Spinal cord (tissue), 10 donors: Measurements from ENCODE around the gene PLPPR5. TPM values are rescaled to one million over a fixed set of nuclear protein-coding genes. Genes with fewer than 3 reads are reported as not detected.
A peak's percentile ranks its signal among the peaks of the same experiment; 100 is the strongest.
"Not testable (repeated sequence)": the region's sequence is repeated elsewhere in the genome, so short reads cannot be mapped to it uniquely, and the experiment has no call there.

Experiments
- DNase-seq, 6 donors: peaks; one replicate each; pipeline versions ENCODE4 v3.0.0 to v3.0.0-alpha.2; 2013 to 2015; ENCODE audit warnings: low spot score in 6 of 6, low read depth in 4 of 6
- H3K27ac ChIP-seq: one replicate; pipeline ENCODE4 v1.5.1; 2013; ENCODE audit warnings: low read depth, low read length, control low read depth
- H3K27me3 ChIP-seq: one replicate; pipeline ENCODE4 v1.6.1; 2013; ENCODE audit warnings: low read length; ENCODE audit not compliant: control insufficient read depth, insufficient read depth
- H3K36me3 ChIP-seq: one replicate; pipeline ENCODE4 v1.6.1; 2013; ENCODE audit warnings: low read length; ENCODE audit not compliant: control insufficient read depth, insufficient read depth
- H3K4me1 ChIP-seq: one replicate; pipeline ENCODE4 v1.6.1; 2013; ENCODE audit warnings: low read length; ENCODE audit not compliant: control insufficient read depth, insufficient read depth
- H3K4me3 ChIP-seq: one replicate; pipeline ENCODE4 v1.5.1; 2013; ENCODE audit warnings: low read depth, low read length, control low read depth
- H3K9me3 ChIP-seq: one replicate; pipeline ENCODE4 v1.6.1; 2013; ENCODE audit warnings: low read length; ENCODE audit not compliant: control insufficient read depth, insufficient read depth
- WGBS: methylation state at CpG from one replicate; pipeline ENCODE4 v1.1.5; 2013; ENCODE audit warnings: missing lambda C conversion rate; ENCODE audit not compliant: insufficient coverage; 5-methylcytosine and 5-hydroxymethylcytosine counted together
- polyA plus RNA-seq, 2 donors: library from polyadenylated mRNA; unstranded; fragments of 120-200 nt; gene quantifications; one replicate each; pipeline ENCODE4 v1.2.1, GENCODE V29; 2013; ENCODE audit not compliant: insufficient read length in 2 of 2
- total RNA-seq, 2 donors: library from RNA; depleted of rRNA in 1 of 2; stranded (reverse); fragments of 120-200 nt in 1 of 2; fragments of >200 nt in 1 of 2; gene quantifications; one replicate each; pipeline versions ENCODE4 v1.2.3 to v1.2.4, GENCODE V29; 2013 to 2014
- donor health status: healthy.

The PLPPR5 gene
- total and polyA plus RNA-seq, 4 donors, result 4.5 to 19.2 (median 16.0) TPM

DNA sequence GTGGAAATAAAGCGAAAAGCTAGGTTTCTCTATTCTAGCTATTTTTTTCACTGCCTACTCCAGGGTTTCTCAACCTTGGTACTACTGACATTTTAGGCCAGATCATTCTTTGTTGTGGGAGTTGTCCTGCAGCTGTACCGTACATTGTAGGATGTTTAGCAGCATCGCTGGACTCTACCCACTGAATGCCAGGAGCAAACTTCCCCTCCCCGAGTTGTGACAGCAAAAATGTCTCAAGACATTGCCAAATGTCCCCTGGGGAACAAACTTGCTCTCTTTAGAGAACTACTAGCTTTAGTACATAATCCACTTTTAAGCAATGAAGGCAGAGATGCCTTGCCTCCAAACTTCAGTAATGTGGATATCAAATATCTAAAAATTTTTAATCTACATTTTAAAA, 122.8 kb downstream of the PLPPR5 start:
- 80% methylated on average over 1 of the region's 4 CpGs for WGBS
- H3K27ac ChIP-seq, result no peak overlapping the region
- H3K4me1 ChIP-seq, result no peaks in the 10 kb centered on the region
- H3K4me3 ChIP-seq, result no peak overlapping the region
- no peaks in the 10 kb centered on the region for H3K9me3 ChIP-seq
- no peak for DNase-seq
- no peaks in the 10 kb centered on the region for H3K27me3 ChIP-seq
- H3K36me3 ChIP-seq, result no peaks in the 10 kb centered on the region

DNA sequence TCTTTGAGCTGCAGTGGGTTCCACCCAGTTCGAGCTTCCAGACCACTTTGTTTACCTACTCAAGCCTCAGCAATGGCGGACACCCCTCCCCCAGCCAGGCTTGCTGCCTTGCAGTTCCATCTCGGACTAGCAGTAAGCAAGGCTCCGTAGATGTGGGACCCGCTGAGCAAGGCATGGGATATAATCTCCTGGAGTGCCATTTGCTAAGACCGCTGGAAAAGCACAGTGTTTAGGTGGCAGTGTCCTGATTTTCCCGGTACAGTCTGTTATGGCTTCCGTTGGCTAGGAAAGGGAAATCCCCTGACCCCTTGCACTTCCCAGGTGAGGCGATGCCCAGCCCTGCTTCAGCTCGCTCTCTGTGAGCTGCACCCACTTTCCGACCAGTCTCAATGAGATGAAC, 123.4 kb downstream of the PLPPR5 start:
- H3K9me3 ChIP-seq, H3K4me1 ChIP-seq, H3K4me3 ChIP-seq, H3K27ac ChIP-seq, DNase-seq, H3K36me3 ChIP-seq, H3K27me3 ChIP-seq: not testable (repeated sequence)
- 97% methylated on average over 9 of the region's 11 CpGs for WGBS

- Histone ChIP-seq H3K4me1 (no peaks in the 10 kb centered on the region), H3K4me3 (no peak overlapping the region), H3K9me3 (no peaks in the 10 kb centered on the region), H3K27me3 (no peaks in the 10 kb centered on the region), H3K36me3 (no peaks in the 10 kb centered on the region), H3K27ac (no peak overlapping the region)
- no peak for DNase-seq
- no CpG with 5 or more reads among the region's 2 CpGs for WGBS
These were observed 129.8 kb downstream of the PLPPR5 start for GRCh38 chr1:98874828-98875227.

DNA sequence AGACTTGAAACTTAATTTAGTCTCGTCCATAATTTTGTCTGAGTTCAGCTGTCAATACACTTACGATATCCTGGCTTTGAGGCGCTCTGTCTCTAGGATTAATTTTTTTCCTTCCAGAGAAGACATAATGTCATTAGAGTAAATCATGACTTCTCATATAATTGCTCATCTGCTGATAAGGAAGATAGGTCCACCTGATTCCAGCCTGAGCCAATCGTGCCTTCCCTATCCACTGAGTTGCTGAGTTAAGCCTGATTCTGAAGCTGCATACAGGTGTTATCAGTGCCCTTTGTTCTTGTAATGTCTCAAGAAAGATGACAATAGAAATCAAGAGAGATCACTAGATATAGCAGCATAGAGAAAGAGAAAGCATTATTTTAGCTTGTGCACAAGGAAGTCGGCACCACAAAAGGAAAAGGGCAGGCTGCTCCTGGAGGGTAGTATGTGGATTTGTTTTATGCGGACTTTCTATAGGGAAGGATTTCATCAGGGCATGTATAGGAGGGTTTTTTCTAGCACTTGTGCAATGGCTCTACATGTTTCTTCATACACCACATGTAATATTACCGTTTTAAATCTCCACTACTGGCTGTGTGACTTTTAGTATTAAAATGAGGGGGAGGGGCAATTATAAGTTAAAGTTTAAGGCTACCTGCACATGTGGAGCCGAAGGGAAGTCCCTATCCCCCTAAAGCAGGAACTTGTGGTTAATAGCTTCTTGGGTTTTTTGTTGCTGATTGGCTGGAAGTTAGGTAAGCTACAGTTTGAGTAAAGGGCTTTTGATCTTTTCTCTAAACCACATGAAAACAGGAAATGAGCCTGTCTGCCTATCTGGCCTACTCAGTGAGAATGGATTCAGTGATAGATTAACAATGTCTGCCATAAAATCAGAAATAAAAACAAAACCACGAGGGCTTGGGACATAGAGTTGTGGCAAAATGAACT, 133.4 kb downstream of the PLPPR5 start:
- H3K4me1 ChIP-seq, result no peaks in the 10 kb centered on the region
- no peak overlapping the region for H3K4me3 ChIP-seq
- H3K9me3 ChIP-seq, result no peaks in the 10 kb centered on the region
- H3K36me3 ChIP-seq, result no peaks in the 10 kb centered on the region
- WGBS, result 78% methylated on average over 1 of the region's 9 CpGs
- DNase-seq, result no peak
- H3K27ac ChIP-seq, result no peak overlapping the region
- H3K27me3 ChIP-seq, result no peaks in the 10 kb centered on the region

DNA sequence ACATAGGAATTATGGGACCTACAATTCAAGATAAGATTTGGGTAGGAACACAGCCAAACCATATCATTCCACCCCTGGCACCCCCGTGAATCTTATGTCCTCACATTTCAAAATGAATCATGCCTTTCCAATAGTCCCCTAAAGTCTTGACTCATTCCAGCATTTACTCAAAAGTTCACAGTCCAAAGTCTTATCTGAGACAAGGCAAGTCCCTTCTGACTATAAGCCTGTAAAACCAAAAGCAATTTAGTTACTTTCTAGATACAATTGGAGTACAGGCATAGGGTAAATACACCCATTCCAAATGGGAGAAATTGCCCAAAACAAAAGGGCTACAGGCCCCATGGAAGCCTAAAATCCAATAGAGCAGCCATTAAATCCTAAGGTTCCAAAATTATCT, 138.9 kb downstream of the PLPPR5 start:
- no peak for DNase-seq
- Histone ChIP-seq H3K27me3 (no peaks in the 10 kb centered on the region), H3K27ac (no peak overlapping the region), H3K36me3 (no peaks in the 10 kb centered on the region), H3K4me3 (no peak overlapping the region), H3K9me3 (no peaks in the 10 kb centered on the region), H3K4me1 (no peaks in the 10 kb centered on the region)
- 90% methylated on average over 1 of the region's 1 CpG for WGBS

DNA sequence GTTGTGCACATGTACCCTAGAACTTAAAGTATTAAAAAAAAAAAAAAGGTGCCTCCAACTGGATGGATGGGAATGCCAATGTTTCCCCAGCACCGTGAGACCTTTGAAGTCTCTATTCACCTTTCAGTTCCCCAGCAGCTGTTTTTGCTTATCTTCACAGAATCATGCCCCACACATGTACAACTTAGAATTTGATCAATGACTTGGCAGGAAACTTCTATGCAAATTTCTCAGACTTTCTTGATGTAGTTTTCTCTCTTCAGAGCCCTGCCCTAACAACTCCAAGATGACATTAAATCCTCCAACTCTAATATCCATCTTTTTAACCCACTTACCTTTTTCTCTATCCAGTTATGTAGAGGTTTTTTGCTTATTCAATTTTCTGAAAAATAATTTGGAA, 144.3 kb downstream of the PLPPR5 start:
- no peak overlapping the region for H3K4me3 ChIP-seq
- H3K36me3 ChIP-seq, result no peaks in the 10 kb centered on the region
- DNase-seq, result no peak
- no CpG with 5 or more reads among the region's 1 CpG for WGBS
- H3K9me3 ChIP-seq, result no peaks in the 10 kb centered on the region
- H3K27ac ChIP-seq, result no peak overlapping the region
- no peaks in the 10 kb centered on the region for H3K27me3 ChIP-seq
- H3K4me1 ChIP-seq, result no peaks in the 10 kb centered on the region

DNA sequence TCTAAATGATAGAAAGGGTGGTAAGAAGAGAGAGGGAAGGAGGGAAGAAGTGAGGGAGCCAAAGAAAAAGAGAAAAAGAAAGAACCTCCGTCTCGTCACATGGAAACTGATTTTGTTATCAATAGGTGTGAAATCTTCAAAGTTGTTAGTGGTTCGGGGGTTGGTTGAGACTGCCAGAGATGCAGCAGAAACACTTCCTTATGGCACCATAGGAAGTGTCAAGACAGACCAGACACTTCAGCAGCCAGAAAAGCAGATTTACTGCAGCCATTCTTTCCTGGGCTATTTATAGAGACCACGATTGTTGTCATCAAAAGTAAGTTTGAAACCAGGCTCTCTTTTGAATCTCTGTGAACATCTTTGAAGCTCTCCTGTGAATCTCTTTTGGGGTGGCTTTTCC, 150.5 kb downstream of the PLPPR5 start:
- Histone ChIP-seq H3K4me1 (no peaks in the 10 kb centered on the region), H3K27me3 (no peaks in the 10 kb centered on the region), H3K4me3 (no peak overlapping the region), H3K27ac (no peak overlapping the region), H3K9me3 (no peaks in the 10 kb centered on the region), H3K36me3 (no peaks in the 10 kb centered on the region)
- 56% methylated on average over 4 of the region's 4 CpGs for WGBS
- peak in 1 of 6 donors; percentile 30 for DNase-seq

DNA sequence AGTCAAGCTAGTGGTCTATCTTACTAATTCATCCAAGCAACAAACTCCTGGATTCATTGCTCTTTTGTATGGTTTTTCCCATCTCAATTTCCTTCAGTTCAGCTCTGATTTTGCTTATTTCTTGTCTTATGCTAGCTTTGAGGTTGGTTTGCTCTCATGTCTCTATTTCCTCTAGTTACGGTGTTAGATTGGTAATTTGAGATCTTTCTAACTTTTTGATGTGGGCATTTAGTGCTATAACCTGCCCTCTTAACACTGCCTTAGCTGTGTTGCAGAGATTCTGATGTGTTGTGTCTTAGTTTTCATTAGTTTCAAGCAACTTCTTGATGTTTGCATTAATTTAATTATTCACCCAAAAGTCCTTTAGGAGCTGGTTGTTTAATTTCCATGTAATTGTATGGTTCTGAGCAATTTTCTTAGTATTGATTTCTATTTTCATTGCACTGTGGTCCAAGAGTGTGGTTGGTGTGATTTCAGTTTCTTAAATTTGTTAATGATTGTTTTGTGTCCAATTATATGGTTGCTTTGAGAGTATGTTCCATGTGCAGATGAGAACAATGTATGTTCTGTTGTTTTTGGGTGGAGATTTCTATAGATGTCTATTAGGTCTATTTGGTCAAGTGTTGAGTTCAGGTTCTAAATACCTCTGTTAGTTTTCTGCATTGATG, 154.6 kb downstream of the PLPPR5 start:
- Histone ChIP-seq H3K4me3 (no peak overlapping the region), H3K27me3 (no peaks in the 10 kb centered on the region), H3K36me3 (no peaks in the 10 kb centered on the region), H3K4me1 (no peaks in the 10 kb centered on the region), H3K9me3 (no peaks in the 10 kb centered on the region), H3K27ac (no peak overlapping the region)
- WGBS, result no CpG with 5 or more reads among the region's 1 CpG
- no peak for DNase-seq

- Histone ChIP-seq H3K27ac (no peak overlapping the region), H3K27me3 (no peaks in the 10 kb centered on the region), H3K4me1 (no peaks in the 10 kb centered on the region), H3K9me3 (no peaks in the 10 kb centered on the region), H3K4me3 (no peak overlapping the region), H3K36me3 (no peaks in the 10 kb centered on the region)
- no peak for DNase-seq
- WGBS, result 86% methylated on average over 1 of the region's 2 CpGs
These were observed 162.4 kb downstream of the PLPPR5 start for GRCh38 chr1:98842241-98842640.
